HG03439 (cell line): Measurements from ENCODE around the gene XPA.
"Not testable (repeated sequence)": the region's sequence is repeated elsewhere in the genome, so short reads cannot be mapped to it uniquely, and the experiment has no call there.

Source experiments
- ATAC-seq: cut with Tn5 transposase; IDR thresholded peaks from one replicate; pipeline ENCODE4 v1.9.1; 2021; ENCODE audit warnings: mild to moderate bottlenecking, moderate library complexity; ENCODE audit not compliant: unreplicated experiment

Gene XPA

DNA sequence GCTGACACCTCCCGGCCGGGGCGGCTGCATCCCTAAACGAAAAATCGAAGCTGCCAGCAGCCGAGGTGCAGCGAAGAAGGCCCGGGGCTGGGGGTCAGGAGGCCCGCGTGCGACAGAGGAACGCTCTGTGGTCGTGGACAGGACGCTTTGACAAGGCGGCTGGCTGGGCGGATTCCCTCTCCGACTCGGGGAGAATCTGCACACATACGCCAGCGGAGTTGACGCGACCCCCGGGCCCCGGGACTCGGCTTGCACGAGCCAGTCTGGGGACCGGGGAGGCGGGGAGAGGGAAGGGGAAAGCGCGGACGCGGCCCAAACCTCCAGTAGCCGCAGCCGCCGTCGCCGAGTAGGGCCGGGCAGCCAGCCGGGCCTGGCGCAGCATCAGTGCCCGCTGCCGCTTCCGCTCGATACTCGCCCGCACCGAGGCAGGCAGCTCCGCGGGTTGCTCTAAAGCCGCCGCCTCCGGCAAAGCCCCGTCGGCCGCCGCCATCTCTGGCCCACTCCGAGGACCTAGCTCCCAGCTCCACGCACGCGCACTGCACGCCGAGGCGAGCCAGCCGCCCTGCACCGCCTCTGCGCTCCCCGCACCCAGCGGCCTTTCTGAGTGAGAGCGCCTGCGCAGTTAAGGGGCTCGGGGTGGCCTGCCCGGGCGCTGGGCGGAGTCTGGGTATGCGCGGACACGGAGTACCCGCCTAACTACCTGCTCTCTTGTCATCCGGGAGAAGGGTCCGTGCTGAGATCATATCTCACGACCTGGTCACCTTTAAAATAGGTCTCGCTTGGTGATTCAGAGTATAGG, at the start of gene XPA:
TSS of gene XPA (minus strand) at position 538 of the 799 bp plus-strand sequence. CDS start at position 490, 48 bp downstream.
- ATAC-seq: peak; percentile 93

DNA sequence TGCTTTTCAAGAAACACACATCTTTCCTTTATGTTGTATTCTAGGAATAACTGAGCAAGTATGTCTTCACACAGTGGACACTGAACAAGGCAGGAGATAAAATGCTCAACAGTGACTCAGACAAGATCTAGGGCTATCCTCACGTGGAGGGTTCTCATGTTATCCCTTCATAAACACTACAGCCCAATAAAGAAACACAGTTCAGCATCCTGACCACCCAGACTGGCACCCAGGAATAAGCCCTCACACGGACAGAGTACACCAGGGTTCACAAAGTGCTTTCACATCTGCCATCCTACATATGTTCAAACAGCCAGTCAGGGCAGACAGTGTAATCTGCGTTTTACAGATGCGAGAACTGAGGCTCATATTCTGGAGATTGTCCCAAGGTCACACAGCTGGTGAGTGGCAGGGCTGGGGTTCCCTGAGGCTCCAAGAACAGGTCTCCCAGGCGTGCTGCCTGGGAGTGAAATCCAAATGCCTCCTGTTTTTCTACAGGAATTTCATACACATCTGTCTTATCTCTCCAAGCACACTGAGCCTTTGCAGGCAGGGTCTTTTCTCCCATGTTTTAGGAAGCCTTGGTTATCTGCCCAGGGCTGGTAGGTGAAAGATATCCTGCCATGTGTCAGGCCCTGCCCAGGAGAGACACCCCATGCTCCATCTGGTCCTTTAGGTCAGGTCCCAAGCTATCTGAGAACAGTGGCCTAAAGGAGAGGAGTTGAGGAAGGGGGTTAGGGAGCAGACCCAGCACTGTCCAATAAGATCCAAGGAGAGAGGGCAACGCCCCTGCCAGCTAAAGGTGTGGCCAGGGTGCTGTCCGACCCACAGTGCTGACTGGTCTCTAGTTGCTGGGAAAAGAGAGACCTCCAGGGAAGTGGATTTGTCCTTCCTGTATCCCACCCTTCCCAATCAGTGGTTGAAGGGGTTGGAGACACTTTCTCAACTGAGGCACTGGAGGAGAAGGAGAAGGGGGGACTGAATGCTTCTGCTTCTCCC, 47.9 kb upstream of the XPA start:
- no peak for ATAC-seq

DNA sequence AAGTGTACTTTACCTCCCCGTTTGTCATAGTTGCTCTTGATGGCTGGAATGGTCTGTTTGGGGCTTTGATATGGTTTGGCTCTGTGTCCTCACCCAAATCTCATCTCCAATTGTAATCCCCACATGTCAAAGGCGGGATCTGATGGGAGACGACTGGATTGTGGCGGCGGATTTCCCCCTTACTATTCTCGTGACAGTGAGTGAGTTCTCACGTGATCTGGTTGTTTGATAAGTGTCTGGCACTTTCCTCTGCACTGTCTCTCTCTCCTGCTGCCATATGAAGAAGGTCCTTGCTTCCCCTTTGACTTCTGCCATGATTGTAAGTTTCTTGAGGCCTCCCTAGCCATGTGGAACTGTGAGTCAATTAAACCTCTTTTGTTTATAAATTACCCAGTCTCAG, 46.9 kb upstream of the XPA start:
- ATAC-seq: not testable (repeated sequence)

DNA sequence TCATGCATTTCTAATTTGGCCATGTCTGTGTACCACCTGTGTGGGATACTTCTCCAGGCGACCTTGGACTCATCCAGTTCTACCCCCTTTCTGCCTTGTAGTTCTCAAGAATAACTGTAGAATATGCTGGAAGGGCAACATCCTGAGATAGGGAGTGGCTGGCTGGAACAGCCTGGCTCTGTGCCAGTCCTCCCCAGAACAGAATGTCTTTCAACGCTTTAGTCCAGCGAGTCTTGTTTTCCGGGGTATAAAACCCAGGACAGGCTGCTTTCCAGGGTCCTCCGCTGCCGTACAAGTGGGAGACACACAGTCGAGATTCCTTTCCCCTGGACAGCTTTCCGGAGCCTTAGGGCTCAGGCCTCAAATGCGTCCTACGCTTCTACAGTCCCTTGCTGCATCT, 45.4 kb upstream of the XPA start:
- no peak for ATAC-seq

DNA sequence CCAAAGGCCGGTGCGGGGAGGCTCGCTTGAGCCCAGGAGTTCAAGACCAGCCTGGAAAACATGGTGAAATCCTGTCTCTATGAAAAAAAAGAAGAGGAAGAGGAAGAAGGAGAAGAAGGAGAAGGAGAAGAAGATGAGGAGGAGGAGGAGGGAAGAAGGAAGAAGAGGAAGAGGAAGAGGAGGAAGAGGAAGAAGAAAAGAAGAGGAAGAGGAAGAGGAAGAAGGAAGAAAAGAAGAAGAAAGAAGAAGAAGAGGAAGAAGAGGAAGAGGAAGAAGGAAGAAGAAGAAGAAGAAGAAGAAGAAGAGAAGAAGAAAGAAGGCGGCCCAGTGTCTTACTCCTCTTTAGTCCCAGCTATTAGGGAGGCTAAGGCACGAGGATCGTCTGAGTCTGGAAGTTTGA, 44.8 kb upstream of the XPA start:
- no peak for ATAC-seq

DNA sequence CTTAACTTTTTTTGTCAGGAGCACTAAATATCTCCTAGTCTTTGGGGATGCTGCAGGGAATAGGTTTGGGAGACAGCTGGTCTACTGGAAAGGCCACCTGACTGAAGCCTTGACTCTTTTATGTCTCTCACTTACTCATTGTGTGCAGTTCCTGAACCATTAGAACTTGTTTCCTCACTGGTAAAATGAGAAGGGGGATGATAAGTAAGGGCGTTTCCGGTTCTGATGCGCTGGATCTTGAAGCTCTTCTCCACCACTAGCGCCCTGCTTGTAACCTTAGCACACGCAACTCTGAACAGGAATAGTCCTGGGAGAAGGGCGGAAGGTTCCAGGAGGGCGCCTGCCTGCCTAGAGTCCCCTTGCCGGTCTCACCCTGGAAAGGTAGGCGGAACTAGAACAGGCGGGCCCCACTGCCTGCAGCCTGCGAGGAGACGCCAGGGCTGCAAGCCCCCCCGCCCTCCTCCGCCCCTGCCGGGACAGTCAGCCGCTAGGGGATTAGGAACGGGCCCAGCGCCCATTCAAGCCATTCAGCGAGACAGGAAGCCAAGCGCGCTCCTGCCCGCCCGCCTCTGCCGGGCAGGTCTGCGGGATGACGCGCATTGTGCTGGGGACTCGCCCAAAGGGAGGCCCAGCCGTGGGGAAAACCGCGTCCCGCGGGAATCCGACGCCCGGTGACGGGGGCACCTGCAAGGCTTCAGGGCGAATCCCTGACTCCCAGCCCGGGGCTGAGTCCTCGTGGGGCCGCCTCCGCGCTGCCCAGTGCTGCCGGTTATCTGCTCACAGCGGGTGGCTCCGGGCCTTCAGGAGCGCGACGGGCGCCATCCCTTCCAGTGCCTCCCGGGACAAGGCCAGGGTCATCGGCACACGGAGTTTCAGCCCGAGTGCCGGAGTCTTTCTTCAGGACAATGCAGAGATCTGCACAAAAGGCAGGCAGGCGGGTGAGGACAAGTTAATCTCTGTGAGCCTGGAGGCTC, 44.0 kb upstream of the XPA start:
- ATAC-seq: no peak

DNA sequence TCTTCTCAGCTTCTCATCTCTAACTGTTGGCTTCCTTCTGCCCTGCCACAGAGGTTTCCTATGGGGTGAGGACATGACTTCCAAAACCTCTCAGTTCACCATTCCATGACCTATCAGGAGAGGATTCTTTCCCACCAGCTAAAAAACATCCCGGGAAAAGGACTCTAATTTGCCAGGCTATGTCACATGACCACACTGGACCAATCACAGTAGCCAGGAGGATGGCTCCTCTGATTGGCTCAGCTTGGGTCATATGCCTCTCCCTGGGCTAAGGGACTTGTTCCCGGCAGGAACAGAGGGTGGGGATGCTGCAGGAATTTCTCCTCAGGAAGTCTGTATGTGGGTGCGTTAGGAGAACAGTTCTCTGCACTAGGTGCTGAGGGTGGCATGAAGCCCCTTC, 40.3 kb upstream of the XPA start:
- ATAC-seq: no peak

DNA sequence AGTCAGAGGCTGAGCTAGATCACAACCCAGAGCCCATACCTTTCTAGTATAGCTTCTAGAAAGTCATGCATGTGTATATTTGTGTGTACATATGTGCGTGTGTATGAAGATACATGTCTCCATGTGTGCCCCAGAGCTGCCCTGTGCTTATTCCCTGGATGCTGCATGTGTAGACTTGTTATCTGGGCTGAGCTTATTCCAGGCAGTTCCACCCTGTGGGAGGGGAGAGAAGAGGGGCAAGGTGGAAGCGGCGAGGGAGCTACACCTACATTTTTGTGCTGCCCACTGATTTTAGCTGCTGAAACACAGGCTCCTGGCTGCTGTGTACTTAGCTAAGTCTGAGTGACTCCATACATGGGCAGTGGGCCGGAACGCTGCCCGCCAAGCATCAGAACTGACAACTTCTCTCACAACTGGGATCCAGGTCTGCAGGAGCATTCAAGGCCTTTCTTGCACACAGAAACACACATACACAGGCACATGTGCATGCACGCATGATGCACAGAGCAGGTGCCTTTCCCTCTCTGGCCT, 38.0 kb upstream of the XPA start:
- ATAC-seq: no peak

DNA sequence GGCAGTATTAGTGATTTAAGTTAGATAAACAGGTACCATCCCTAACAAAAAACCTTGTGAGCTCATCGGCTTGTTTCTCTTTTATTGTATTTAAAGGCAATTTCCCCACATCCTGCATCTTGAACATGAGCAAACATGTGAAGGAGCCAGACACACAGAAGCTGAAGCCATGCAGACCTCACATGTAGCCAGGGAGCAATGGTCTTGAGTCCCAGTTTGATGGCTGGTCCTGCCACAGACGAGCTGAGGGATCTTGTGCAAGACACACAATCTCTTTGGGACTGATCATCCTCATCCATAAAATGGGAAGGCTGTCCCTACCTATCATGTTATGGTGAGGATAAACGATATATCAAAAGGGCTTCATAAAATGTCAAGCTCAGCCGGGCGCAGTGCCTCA, 29.6 kb upstream of the XPA start:
- no peak for ATAC-seq

DNA sequence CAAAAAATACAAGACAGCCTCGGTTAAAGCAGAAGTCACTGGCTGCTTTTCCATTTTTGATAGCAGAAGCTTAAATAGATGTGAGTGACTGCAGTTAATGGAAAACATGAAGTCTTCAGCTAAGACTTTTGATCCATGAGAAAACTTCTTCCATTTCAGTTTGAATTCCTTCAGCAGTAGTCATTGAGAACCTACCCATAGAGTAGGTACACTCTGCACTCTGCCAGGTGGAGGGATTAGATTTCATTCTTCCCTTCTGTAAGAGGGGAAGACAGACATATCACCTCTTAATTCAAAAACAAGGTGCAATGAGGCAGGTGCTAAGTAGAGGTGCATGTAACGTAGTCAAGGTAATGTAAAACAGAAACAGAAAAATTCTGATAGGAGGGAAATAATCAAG, 26.7 kb upstream of the XPA start:
- no peak for ATAC-seq

DNA sequence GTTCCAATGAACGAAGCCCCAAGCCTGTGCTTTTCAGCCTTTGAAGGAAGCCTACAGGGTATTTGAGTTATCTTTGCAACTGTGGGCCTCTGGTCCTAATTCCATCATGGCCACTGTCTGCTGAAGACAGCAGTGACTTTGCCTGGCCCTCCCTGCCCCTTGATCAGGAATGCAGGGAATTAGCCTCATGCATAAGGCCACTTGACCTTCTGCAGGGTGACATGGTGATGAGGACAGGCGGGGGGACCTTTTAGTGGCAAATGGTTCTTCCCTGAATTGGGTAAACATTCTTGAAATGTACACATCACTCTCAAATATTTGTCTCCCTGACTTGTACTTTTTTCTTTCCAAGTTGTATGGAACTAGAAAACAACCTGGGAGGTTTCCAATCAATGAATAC, 25.2 kb upstream of the XPA start:
- ATAC-seq: no peak

DNA sequence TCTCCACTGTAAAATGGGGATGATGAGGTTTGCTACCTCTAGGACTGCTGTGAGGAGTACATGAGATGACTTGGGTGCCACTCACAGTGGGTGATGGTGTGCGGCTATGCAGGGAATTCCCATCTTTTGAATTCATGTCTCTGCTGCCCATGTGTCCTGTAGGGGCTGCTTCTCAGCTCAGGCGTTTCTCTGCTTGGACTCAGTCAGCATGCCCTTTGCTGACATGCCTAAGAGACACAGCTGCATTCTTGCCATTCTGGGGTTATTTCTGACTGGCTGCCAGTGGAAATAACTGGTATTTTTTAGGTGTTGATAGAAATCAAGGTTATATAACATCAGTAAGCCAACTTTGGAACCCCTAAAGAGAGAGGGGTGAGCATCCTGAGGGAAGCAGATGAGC, 24.3 kb upstream of the XPA start:
- ATAC-seq: no peak

DNA sequence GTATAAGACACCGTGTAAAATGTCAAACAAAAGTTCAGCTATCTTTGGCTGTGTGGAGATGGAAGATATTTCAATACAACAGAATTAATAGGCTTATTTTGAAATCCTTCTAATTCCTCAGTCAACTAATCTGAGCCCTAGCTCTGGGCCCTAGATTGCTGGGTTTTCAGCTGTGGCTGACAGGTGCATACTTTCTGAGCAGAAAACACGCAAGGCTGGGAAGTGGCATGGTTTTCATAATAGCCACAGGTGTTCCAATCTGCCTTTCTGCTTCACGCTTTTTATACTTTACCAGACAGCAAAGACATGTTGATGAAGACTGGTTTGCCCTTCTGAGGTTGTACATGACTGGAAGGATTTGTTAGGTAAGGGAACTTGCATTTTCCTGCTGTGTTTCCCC, 20.7 kb upstream of the XPA start:
- ATAC-seq: no peak

DNA sequence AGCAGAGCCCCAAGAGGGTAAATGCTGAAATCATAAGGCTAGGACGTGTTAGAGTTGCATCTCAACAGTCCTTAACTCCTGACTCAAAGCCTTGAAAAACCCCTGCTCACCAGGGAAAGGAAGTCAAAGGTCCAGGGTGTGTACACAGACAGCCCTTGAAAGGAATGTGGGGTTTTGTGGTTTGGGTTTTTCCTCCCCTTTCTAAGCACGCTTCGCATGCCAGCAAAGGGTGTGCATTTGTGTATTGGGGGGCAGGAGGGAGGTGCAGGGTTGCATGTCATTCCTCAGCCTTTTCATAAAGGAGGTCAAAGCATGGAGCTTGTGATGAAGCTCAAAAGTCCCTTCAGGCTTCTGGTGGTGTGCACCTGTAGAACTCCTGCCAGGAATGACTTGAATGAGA, 17.3 kb upstream of the XPA start:
- ATAC-seq: no peak

DNA sequence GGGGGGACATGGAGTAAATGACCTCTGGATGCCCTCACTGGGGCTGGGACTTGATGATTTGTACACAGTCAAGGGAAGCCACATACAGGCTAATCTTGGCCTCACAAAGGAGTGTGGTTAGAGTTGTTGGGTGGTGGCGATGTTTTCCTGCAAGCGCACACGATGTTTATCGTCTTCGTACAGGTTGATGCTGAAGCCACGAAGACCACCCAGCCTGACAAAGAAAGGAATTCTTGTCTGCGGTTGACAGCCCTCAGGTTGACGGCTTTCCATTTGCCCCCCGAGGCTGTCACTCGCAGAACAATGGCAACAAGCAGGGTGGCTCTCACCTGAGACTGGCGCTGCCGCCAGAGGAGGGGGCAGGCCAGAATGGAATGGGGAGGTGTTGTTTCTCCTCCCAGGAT, 14.1 kb upstream of the XPA start:
- ATAC-seq: no peak

DNA sequence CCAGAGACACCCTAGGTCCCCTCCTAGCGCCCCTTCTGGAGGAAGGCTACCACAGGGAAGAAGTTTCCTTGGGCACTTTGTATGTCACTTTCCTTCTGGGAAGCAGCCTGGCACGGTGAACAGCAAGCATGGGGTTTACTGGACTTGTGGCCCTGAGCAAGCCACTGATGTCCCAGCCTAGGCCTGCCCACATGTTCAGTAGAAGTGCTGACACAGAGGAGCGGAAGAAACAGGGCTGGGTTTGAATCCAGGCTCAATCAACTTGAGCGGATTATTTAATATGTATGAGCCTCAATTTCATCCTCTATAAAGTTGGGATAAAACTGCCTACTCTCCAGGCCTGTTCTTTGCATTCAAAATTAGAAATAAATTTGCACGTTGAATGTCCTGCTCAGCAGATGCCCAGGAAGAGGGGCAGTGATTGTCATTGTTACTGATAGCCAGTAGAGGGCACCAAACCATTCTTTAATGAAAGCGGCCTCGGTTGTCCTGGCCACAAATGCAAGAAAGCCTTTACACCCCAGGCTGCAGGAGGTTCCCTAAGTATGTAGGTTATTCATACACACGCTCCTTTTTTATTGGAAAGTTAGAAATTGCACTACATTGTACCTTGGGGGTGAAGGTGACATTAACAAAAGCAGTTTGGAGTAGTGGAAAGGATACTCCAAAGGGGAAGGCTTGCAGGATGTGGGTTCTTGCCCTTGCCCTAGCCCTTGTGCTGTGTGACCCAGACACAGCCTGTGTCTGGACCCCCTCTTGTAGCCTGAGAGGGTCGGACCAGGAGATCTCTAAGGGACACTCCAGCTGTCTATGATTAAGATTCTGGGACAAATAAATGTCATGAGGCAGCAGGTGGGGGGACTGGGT, 13.4 kb upstream of the XPA start:
- ATAC-seq: peak; percentile 70

DNA sequence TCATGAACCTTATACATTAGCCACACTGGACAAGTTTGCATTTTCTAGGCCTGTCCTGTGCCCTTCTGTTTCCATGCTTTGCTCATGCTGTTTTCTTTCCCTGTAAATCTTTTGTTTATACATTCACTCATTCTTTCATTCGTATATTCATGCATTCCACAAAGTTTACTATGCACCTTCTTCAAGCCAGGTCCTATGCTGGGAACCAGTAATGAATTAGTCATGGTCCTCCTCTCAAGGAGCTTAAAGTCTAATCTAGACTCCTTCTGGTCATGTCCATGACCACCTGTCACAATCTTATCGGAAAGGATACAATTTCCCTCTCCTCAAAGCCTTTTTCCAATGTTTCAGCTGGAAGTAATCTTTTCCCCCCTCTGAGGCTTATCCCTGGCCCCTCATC, 9.1 kb upstream of the XPA start:
- ATAC-seq: no peak

DNA sequence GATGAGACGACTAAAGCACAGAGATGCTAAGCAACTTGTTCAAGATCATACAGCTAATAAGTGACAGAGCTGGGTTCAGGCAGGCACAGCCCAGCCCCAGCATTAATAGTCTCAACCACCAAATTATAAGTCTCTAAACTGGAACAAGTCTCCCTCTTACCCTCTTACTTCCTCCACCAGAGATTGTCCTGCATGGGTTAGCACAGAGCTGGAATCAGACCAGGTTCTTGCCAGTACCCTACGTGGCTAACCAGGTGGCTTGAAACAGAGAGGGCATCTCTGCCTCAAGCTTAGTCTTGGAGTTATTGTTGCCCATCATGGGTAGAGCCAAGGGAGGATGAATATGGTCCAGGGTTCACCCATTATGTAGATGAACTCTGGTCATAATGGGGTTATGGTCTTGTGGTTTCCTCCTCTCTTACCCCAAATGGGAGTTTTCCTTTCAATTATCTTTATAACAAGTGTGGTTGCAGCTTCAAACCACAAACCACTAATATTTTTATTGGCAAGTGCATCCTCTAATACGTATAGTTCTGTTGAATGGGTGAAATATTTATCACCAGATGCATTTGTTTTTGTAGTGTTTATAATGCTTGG, 8.3 kb upstream of the XPA start:
- no peak for ATAC-seq

DNA sequence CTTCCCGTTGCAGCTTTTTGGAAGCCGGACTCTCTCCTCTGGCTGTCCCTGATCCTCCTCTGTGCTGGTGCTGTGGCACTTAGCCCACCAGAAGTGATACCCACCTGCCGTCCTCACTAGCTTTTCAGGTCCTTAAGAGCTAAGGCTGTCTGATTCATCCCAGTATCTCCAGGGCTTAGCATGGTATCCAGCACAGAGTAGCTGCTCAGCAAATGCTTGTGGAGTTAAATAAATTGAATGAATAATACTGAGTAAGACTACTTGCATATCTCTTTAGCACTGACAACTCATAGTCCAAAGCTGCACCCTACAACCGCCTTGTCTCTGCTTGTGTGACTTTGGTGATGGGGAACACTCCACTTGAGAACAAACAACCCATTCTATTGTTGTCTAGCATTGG, 7.7 kb upstream of the XPA start:
- ATAC-seq: no peak
